Activated T-cell treated with anti-CD3 and anti-CD28 coated beads for 1 hour (primary cell): Measurements from ENCODE around the gene CSF2RB.

Source experiments
- DNase-seq: peaks from one replicate; pipeline ENCODE4 v3.0.0-alpha.2; 2020; ENCODE audit warnings: low read depth

The CSF2RB gene

DNA sequence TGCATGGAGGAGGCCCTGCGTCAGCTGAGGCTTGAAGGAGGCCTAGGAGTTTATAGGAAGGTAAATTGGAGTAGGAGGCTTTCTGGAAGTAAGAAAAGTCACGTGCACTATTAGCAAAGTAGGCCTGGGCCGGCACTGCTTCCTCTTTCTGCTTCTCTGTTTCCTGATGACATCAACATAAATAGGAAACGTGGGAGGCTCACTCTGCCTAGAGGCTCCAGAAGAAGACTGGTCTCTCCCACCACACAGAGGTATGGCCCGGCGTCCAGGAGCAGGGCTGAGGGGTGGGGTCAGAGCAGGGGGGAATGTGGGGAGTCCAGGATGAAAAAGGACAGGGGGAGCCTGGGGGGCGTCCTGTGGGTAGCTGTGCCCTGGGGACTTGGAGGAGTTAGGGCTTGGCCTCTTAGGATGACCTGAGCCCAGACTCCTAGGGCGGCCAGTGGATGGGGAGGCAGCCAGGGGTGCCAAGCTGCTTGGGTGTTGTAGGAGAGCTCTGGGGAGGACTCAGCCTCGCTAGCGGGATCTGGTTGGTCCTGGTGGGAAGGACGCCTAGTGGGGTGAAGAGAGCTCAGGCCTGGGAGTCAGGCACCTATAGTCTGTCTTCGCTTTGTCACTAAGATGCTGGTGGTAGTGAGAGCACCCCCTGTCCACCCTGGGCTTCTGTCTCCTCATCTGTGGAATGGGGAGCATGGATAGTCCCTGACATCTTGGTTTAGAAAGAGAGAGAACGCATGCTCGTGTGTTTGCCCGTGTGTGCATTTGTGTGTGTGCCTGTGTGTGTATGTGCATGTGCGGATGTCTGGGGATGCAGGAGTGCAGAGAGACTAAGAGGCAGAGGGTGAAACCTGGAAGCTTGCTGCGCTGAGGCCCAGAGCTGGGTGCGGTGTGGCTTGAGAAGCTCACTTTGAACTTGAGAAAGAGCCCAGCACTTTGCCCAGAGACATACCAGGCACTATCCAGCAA lies at the start of gene CSF2RB:
TSS of gene CSF2RB (plus strand) at position 202 of the 963 bp plus-strand sequence. CDS start 8,580 bp downstream, outside the sequence.
- no peak for DNase-seq

DNA sequence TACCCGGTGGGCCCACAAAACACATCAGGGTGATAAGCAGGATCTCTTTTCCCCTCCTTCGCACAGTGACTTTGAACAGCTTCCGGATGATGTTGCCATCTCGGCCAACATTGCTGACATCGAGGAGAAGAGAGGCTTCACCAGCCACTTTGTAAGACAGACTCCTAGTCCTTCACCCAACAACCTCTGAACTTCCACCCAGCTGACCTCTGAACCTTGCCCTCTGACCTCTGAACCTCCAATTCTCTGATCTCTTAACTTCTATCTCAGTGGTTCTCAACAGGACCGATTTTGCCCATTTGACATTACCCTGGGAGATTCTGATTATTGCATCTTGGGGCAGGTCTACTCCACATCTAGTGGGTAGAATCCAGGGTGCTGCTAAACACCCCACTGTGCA lies 49.4 kb upstream of the CSF2RB start:
- no peak for DNase-seq

DNA sequence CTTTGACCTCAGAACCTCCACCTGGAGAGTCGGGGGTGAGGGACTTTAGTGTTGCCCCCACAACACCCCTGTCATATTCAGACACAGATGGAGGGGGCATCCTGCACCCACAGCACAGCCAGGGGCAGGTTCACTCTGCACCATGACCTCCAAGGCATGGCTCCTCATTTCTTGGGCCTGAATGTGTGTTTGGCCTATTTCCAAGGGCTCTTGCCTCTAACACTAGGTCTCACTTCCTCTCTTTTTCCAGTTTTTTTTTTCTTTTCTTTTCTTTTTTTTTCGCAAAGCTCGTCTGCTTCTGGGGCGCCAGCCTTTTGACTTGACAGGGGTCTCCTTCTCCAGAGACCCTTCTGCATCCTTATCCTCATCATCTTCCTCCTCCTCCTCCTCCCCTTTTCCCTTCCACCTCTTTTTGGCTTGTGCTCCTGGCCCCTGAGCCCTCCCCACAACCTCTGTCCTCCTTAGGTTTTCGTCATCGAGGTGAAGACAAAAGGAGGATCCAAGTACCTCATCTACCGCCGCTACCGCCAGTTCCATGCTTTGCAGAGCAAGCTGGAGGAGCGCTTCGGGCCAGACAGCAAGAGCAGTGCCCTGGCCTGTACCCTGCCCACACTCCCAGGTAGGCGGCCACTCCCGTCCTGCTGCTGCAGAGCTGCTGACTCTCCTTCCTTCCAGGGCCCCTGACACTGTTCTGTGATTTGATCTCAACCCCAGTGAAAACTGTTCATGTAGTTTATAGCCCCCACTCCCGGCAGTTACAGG lies 48.8 kb upstream of the CSF2RB start:
- DNase-seq, result no peak

DNA sequence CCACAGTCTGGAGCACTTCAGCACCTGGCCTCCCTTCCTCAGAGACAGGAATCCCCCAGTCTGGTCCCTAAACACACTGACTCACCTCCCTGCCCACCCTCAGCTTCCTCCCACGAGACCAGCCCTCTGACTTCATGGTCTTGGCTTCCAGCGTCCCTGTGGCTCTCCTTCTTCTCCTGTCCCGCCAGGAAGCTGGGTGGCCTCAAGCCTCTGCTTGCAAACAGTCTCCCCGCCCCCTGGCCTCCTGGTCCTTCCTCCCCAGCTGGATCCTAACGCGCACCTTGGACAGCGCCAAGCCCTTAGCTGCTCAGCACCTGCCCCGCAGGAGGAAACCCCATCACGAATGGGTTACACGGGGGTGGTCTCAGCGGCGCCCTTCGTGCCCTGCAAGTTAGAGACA lies 48.1 kb upstream of the CSF2RB start:
- DNase-seq, result no peak

DNA sequence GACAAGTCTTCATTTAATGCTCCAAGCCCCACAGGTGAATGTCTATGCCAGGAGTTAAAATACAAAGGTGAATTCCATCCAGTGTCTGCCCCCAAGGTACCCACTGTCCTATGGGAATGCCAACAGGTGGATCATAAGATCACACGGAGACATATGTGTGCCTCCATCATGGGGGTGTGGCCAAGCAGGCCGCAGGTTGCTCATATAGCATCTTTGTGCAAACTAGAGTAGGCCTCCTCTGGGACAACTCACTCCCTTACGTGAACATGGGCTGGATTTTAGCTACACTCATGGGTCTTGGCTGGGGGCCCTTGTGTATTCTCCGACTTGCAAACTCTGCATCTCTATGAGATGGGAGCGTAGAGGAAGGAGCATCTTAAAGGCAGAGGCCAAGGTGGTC lies 45.7 kb upstream of the CSF2RB start:
- no peak for DNase-seq

DNA sequence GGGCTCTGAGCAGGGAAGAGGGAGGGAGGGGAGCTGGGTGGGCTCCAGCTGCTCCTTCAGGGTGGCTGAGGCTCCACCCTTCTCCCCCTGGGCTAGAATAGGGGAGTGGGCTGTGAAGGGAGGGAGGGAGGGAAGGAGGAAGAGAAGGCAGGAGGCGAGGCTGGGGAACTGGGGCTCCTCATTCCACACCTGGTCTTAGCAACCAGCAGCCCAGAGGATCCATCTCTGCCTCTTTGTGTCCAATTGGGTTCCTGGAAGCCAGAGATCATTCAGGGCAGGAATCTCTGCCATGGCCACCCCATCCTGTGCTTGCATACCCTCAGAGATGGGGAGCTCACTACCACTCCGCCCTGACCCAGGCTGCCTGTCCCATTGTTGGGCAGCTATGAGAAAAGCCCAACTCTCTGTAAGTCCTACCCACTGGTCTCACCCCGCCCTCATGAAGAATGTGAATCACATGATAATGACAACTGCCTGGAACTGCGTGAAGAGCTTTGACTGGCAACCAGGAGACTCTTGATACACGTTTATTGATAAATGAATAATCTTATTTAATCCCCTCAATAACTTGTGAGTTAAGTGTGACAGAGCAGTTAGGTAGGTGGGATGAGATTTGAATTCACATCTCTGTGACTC lies 44.8 kb upstream of the CSF2RB start:
- DNase-seq, result no peak

DNA sequence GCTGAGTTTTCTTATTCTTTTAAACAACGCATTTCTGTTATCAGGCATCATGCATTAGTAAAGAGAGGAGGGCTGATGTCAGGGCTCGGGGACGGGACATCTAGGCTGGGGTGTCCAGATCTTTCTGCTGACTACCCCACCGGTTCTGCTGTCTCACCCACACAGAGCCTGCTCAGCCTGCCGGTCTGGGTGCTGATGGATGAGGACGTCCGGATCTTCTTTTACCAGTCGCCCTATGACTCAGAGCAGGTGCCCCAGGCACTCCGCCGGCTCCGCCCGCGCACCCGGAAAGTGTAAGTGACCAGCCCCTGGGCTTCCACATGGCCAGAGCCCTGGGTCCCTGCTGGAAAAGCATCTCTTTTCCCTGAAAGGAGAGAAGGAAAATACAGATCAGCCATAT lies 43.2 kb upstream of the CSF2RB start:
- DNase-seq, result no peak

DNA sequence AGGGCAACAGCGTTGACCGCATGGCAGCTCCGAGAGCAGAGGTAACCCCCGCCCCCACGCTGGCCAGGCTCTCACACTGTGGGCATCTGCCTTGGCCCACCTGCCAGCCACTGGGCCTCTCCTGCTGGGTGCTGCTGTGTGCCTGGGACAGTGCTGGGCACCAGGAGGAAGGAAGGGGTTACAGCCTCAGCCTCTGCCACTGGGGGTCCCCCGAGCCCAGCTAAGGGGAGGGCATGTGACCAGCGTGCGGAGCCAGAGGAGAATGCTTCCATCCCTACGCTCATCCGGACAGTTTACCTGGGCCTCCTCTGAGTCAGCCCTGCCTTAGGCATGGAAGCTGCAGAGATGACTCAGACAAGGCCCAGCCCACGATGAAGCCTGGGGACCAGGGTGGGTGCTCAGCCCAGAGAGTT lies 41.8 kb upstream of the CSF2RB start:
- no peak for DNase-seq

DNA sequence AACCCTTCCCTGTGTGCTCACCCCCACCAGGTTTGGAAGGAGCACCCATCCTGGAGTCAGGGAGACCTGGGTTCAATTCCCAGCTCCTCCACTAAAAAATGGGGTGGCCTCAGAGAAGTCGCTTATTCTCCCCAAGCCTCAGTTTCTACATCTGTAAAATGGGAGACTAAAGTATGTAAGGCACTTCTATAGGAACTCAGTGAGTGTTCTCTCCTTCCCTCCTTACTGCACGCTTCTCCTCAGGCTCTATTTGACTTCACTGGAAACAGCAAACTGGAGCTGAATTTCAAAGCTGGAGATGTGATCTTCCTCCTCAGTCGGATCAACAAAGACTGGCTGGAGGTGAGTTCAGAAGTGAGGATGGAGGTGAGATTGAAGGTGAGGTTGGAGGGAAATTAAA lies 41.3 kb upstream of the CSF2RB start:
- DNase-seq, result no peak

DNA sequence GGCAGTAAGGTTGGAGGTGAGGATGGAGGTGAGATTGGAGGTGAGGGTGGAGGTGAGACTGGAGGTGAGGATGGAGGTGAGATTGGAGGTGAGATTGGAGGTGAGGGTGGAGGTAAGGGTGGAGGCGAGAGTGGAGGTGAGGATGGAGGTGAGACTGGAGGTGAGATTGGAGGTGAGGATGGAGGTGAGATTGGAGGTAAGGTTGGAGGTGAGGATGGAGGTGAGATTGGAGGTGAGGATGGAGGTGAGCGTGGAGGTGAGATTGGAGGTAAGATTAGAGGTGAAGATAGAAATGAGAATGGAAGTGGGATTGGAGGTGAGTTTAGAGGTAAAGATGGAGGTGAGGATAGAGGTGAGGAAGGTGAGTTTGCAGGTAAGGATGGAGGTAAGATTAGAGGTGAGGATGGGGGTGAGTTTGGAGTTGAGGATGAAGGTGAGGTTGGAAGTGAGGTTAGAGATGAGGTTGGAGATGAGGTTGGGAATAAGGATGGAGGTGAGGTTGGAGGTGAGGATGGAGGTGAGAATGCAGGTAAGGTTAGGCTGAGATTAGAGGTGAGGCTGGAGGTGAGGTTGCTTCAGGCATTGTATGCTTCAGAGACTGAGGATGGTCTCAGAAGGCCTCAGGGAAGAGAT lies 40.4 kb upstream of the CSF2RB start:
- DNase-seq, result no peak

DNA sequence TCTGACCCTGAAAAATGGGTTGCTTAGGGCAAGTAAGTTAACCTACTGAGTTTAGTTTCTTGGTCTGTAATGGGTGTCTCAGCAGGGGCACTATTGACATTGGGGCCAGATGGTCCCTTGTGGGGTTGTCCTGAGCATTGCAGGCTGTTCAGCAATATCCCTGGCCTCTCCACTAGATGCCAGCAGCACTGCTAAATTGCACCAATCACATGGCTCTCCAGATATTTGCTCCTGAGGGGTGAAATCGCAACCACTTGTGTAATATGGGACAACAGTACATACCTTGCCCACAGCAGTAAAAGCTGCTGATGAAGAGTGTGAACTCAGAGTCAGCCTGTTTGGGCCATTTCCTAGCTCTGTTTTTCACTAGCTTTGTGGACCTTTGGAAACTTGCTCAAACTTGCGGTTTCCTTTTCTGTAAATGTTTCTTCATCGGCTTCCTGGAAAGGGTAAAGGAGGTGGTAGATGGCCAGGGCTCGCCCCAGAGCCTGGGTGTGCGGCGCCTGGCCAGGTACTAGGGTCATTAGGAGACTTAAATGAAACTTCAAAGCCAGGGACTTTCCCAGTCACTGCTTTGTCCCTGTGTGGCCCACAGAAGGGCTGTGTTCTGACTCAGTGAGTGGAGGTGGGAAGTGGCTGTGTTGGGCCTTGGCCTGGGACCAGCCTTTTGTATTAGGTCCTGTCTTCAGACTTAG lies 39.7 kb upstream of the CSF2RB start:
- no peak for DNase-seq

DNA sequence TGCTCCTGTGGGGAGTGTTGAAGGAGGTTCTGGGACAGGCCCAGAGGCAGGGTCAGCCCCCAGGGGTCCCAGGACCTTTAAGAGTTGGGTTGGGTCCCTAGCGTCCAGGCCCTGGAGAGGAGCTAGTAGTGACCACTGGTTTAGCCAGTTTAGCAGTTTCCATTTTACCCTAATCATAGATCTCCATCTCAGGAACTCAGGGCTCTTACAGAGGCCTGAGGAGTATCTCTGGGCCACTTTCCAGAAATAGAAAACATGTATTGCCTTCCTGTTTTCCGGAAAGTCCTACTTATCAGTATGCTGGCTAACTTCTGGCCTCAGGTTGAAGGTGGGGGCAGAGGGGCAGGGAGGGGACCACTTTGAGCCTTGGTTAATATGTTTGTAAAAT lies 39.1 kb upstream of the CSF2RB start:
- DNase-seq, result no peak

DNA sequence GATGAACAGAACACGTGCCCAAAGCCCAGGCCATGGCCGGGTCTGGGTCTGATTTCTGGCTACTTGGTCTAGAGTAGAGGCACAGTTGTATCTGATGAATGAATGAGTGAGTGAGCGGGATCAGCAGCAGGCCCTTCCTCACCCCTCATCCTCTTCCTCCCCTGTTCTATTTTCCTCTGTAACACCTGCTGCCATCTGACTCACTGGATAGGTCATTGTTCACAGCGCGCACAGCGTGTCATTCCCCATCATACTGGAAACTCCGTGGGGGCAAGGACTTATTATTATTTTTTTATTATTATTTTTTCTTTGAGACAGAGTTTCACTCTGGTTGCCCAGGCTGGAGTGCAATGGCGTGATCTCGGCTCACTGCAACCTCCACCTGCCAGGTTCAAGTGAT lies 38.7 kb upstream of the CSF2RB start:
- DNase-seq, result no peak

DNA sequence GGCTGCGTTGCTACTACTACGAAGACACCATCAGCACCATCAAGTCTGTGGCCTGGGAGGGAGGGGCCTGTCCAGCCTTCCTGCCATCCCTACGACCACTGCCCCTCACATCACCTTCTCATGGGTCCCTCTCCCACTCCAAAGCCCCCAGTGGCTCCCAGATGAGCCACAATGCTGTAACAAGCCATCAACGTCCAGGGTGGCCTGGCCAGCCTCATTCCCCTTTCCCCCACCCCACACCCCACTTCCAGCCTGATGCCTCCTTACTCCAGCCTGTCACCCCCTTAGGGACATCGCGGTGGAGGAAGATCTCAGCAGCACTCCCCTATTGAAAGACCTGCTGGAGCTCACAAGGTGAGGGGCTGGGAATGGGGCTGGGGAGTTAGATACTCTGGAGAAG lies 37.7 kb upstream of the CSF2RB start:
- no peak for DNase-seq

DNA sequence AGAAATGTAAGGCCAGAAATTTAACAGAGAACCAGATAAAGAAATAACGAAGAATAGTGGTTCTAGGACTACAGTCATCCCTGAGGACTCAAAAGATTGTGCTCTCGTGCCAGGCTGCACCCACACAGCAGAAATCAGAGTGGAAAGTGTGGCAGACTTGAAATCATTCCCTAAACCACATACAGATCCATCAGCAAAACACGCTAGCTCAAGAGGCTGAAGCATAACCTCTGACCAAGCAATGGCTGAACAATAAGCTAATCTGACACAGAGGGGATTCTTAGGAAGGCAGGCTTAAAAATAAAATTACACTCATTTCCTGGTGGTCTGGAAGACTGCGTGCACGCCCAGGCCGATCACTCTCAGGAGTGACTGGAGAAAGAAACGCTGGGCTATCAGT lies 33.7 kb upstream of the CSF2RB start:
- no peak for DNase-seq

DNA sequence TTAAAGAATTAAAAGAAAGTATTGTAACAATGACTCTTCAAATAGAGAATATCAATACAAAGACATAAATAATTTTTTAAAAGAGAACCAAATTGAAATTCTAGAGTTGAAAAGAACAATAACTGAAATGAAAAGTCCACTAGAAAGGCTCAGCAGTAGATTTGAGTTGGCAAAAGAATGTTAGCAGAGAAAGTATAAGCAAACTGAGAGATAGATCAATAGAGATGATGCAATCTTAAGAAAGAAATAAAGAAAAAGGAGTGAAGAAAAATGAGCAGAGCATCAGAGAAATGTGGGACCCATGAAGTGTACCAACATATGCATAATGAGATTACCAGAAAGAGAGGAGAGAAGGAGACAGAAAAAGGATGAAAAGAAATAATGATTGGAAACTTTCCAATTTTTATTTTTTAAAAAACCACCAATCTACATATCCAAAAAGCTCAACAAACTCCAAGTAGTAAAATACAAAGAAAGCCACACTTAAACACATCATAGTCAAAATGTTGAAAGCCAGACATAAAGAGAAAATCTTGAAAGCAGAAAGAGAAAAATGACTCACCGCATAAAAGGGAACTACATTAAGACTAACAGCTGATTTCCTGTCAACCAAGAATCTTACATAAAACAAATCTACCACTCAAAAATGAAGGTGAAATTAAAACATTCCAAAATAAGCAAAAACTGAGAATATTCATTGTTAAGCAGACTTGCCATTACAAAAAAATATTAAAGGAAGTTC lies 31.8 kb upstream of the CSF2RB start:
- no peak for DNase-seq

DNA sequence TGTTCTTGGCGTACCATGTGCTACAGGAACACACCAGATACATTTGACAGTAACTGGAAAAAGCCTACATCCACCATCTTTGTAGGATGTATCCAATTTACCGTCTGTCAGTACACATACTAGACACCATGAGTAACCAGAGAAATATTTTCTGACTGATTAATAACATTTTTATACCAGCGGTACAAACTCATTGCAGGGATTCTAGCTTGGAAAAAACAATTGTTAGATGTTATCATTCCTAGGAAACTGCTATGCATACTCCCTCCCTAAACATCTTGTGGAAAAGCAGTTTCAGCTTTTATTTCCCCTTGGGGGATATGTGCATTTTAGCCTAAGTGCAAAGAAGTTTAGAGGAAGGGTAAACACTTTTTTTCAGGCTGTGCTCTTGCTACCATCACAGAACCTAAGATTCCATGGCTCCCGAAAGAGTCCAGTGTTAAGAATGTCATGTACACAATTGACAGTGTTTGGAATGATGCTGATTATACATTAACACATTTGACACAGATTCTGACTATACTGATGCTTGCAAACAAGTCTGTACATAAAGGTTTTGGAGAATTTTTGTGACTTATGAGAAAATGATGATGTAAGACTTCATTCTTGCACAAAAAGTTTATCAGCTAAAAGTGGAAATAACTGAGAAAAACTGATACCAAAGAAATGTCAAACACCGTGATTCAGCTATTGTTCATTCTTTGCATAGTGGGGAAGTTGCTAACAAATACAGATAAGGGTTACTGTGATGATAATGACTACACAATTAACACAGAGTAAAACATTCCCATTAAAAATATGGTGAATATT lies 28.9 kb upstream of the CSF2RB start:
- no peak for DNase-seq

DNA sequence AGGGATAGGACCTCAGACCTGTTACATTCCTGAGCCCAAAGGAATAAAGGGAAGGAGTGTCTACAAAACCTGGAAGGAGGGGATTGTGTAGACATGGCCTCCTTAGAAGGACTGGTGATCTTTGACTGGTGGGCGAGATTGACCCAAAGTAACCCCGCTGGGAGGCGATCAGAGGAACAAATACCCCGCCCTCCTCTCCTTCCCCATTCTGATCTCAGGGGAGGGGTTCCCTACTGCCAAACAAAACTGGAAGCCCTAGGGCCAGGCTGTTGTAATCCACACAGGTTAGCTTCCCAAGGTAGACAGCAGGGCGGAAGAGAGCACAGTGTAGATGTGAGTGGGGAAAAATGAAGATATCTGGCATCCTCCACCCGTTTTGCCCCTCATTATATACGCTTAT lies 28.0 kb upstream of the CSF2RB start:
- DNase-seq, result no peak

DNA sequence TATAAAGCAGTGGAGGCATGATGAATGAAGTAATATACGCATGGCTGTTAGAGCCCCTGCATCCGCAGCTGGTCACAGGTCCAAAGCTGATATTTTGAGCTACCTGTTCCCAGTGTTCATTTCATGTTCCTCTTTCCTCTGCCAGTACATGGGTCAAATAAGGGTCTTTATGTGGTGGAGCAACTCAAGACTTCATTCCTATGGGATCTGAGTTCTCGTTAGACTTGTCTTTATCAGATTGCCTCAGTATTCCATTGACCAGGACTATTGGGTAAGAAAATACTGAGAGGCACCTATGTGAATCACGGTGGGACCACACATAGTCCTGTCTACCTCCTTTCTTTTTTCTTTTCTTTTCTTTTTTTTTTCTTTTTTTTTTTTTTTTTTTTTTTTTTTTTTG lies 27.4 kb upstream of the CSF2RB start:
- no peak for DNase-seq

DNA sequence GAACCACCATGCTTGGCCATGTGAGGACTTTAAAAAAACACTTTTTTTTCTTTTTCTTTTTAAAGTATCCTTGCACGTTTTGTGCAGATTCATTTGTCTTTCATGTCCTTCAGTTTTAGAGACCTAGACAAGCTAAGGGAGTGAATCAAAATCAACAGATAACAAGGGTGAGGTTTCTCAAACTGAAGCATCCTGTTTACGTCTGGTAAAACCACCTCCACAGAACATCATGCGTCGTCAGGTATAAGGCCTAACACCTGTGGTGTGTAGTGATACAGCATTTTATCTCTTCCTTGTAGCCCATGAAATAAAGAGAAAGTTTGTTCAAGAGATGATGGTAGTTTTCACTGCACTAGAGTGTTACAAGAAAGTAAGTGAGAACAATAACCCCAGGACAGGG lies 26.3 kb upstream of the CSF2RB start:
- no peak for DNase-seq
